GM15510 (cell line): Measurements from ENCODE around the gene ADO.
A peak's percentile ranks its signal among the peaks of the same experiment; 100 is the strongest.

Source experiments
- POLR2A ChIP-seq: IDR thresholded peaks from 3 replicates; pipeline ENCODE4 v1.6.1; 2011; ENCODE audit warnings: borderline replicate concordance; ENCODE audit not compliant: insufficient read length; ENCODE audit errors: extremely low read depth

Gene ADO

DNA sequence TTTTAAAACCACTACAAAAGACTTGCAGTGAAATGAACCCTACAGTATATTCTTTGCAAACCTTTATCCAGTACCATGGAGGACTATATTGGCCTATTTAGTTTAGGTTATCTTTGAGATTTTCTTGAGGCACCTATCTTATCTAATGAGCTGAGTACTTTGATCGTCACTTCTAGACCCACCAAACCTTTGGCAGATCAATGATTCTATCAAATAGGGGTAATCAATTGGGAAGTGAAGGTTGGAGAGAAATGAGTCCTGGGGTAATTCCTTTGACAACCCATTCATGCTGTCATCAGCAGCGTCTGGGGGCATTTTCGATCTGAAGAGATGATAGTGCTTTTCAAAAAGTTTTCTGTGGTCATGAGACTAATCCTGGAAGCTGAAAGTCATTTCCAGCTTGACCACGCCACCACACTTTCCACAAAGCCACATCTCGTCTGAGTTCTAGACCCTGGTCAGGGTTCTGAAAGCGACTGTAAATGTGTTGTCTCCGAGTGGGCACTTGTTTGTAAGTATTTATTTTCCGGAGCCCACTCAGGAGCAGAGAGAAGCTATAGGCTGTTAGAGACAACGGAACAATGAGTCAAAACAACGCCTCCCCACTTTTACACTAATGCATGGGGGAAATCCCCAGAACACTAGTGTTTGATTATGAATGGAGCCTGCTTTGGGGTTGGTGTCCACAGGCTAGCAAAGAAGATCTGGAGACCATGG lies 6.8 kb downstream of the ADO start:
- peak; percentile 20 for TF ChIP-seq POLR2A

- no peak for TF ChIP-seq POLR2A
These were observed 8.3 kb downstream of the ADO start for GRCh38 chr10:62812672-62813439.

DNA sequence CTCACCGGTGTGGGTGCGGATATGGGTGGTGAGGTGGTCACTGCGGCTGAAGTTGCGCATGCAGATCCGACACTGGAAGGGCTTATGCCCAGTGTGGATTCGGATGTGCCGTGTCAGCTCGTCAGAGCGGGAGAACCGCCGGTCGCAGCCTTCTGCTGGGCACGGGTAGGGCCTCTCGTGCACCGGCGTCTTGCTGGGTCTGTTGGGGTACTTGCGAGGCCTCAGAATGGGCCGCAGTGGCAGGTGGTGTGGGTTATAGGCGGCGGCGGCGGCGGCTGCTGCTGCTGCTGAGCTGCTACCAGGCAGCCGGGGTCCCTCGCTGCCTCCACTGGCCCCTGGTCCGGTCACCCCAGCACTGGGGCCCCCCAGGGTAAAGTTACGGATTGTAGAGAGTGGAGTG lies 8.9 kb downstream of the ADO start:
- TF ChIP-seq POLR2A = no peak

DNA sequence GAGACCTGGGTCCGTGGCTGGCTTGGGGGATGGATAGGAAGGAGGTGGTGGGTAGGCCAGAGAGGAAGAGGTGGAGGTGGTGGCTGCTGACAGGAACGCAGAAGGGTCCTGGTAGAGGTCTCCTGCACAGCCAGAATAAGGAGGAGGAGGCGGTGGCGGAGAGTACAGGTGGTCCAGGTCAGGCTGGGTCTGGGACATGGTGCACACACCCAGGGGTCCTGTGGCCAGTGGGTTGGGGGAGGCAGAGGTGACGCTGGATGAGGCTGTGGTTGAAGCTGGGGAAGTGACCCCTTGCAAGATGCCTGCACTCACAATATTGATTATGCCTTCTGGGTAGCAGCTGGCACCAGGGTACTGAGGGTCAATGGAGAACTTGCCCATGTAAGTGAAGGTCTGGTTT lies 9.5 kb downstream of the ADO start:
- no peak for TF ChIP-seq POLR2A

- TF ChIP-seq POLR2A = no peak
These were observed 10.3 kb downstream of the ADO start for GRCh38 chr10:62814756-62815380.

- TF ChIP-seq POLR2A = no peak
These were observed 11.0 kb downstream of the ADO start for GRCh38 chr10:62815381-62816075.

- TF ChIP-seq POLR2A = no peak
These were observed 11.5 kb downstream of the ADO start for GRCh38 chr10:62816076-62816330.

DNA sequence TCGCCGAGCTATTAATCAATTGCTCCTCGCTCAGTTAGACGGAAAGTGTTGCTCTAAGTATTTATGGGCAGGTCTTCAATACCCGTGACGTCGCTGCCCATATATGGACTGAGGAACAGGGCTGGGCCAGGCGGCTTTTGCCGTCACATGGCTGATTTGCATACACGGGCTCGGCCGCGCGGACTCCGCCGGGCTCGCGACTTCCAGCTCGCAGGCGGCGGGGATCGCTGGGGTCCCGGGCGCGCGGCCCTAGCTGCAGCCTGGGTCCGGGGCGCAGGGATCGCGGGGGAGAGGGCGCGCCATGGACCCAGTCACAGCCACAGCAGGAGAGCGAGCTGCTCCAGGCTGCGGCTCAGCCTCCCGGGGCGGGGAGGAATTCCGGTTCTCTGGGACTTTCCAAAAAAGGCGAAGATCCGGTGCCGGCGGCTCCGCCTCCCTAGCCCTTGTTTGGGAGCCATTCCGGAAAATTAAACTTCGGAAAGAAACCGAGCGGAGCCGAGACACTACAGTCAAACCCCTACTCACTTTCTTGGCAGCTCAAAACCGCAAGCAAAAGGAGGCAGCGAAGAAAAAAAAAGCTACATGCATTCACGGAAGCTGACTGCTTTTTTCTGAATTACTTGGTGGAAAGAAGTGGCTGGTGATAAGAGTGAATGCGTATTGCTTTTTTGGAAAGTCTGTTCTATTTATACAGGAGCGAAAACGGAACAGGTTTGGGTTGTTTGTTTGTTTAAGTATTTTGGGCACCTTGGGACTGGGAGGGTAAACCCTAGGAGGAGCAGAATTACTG lies 12.0 kb downstream of the ADO start, which contains the start of gene EGR2:
TSS of gene EGR2 (minus strand) at position 36 of the 790 bp plus-strand sequence. CDS start 337 bp downstream, outside the sequence.
- TF ChIP-seq POLR2A = peak; percentile 53

- peak; percentile 37 for TF ChIP-seq POLR2A
These were observed 12.7 kb downstream of the ADO start for GRCh38 chr10:62817121-62817765.

GRCh38 chr10:62817766-62818425 lies 13.4 kb downstream of the ADO start:
- peak; percentile 16 for TF ChIP-seq POLR2A

DNA sequence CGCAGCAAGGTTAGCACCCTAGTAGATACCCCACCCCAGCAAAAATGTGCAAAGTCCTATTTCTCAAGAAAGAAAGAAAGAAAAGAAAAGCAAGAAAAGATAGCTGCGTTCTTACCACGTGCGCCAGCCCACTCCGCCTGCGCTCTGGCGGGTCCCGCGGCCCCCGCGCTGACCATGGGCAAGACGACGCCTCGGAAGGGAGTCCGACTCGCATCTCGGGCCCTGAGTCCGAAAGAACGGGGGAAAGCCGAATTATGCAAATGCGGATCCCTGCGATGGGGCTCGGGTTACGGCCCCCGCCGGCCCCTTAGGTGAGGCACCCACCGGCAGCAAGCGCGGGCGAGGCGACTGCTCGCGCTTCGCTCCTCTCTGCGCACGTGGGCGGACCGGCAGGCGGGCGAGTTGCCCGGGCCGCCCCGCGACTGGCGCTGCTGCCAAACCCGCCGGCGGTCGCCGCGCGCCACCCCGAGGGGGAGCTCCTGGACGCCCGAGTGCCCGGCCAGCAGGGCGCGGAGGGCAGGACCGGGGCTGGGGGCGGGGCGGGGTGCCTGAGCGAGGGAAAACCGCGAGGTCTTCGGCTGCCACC lies 14.0 kb downstream of the ADO start:
- TF ChIP-seq POLR2A = no peak

DNA sequence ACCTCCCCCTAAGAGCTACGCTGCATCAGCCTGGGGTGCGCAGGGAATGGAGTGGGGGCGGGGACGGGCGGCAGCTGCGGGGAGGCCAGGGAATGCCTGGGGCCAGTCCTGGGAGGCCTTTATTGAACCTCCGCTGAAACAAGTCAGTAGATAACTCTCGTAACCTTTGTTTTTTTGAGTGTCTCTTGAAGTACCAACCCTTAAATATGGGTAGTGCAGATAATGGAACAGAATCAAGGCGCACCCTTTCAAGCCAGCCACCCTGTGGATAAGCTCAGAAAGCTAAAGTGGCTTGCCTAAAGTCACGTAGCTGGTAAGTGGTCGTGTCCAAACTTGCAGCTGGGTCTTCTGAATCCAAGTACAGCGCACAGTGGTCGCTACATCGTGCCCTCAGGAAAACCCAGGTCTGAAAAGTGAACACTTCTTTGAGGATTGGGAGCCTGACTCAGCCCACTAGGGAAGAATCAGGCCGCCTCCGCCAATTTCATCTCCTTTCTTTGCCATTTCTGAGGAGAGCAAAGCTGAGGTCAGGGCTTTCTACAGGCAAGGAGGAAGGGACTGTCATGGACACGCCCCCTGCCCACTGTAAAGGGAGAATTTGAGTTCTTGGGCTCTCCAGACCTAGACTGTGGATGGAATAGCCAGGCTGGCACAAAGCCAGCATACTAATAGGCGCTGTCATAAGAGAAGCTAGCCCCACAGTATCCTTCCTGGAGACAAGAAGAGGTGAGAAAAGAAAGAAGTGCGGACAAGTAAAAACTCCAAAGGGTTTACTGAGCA lies 14.8 kb downstream of the ADO start:
- no peak for TF ChIP-seq POLR2A
